Nephron progenitor cell (in vitro differentiated cells): Measurements from ENCODE around the gene PFDN6.

Source experiments
- DNase-seq: peaks from one replicate; pipeline ENCODE4 v3.0.0; 2021
- H3K27ac Mint-ChIP-seq: 2 replicates; pipeline ENCODE4 v1.8.0; 2021; ENCODE audit warnings: mild to moderate bottlenecking, moderate library complexity, mixed read lengths
- H3K27me3 Mint-ChIP-seq: 2 replicates; pipeline ENCODE4 v1.8.0; 2021; ENCODE audit warnings: mild to moderate bottlenecking, low read depth, mixed read lengths; ENCODE audit not compliant: poor library complexity
- H3K36me3 Mint-ChIP-seq: 2 replicates; pipeline ENCODE4 v1.8.0; 2021; ENCODE audit warnings: low read depth, mixed read lengths
- H3K4me1 Mint-ChIP-seq: 2 replicates; pipeline ENCODE4 v1.8.0; 2021; ENCODE audit warnings: mixed read lengths
- H3K4me3 Mint-ChIP-seq: 2 replicates; pipeline ENCODE4 v1.8.0; 2021; ENCODE audit warnings: mild to moderate bottlenecking, moderate library complexity, mixed read lengths
- H3K9me3 Mint-ChIP-seq: 2 replicates; pipeline ENCODE4 v1.8.0; 2021; ENCODE audit warnings: mild to moderate bottlenecking, moderate library complexity, mixed read lengths
- TF ChIP-seq, protein P1 (sequence below): fragments of 200-600 bp; sonication (generic); IDR thresholded peaks from 2 replicates; pipeline ENCODE4 v1.5.0; 2021; ENCODE audit warnings: antibody characterized with exemption

The PFDN6 gene

DNA sequence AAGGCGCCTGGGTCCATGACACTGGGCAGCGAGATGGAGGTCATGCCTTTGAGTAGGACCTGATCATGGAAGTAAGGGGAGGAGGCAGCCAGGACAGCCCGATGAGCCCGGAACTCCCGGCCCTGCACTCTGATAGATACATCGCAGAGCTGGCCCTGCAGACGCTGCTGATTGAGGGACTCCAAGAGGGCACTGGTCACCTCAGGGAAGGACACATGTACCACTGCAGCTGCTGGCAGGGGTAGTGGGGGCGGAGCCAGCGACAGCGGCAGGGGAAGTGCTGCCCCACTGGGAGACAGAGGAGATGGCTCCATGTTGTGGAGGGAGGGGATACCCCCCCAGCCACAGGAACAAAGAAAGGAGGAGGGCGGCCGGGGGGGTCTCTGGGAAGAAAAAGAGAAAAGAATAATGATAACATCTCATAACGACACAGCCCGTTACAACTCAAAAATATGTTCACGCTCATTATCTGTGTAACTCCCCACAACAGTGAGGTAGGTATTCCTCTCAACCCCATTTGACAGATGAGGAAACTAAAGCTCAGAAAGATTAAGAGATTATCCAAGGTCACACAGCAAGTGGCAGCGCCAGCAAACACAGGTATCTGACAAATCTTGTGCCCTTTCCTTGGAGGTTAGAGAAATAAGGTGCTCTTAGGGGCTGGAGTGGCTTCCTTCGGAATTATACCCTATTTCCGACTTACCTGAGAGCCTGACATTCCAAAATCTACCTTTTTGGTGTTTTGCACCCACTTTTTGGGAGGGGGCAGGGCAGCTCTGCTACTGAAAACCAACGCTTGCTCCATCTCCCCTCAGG, 27.4 kb downstream of the PFDN6 start:
- DNase-seq = no peak
- peak overlapping the region; percentile 59 for H3K27ac Mint-ChIP-seq
- TF ChIP-seq, protein P1, sequence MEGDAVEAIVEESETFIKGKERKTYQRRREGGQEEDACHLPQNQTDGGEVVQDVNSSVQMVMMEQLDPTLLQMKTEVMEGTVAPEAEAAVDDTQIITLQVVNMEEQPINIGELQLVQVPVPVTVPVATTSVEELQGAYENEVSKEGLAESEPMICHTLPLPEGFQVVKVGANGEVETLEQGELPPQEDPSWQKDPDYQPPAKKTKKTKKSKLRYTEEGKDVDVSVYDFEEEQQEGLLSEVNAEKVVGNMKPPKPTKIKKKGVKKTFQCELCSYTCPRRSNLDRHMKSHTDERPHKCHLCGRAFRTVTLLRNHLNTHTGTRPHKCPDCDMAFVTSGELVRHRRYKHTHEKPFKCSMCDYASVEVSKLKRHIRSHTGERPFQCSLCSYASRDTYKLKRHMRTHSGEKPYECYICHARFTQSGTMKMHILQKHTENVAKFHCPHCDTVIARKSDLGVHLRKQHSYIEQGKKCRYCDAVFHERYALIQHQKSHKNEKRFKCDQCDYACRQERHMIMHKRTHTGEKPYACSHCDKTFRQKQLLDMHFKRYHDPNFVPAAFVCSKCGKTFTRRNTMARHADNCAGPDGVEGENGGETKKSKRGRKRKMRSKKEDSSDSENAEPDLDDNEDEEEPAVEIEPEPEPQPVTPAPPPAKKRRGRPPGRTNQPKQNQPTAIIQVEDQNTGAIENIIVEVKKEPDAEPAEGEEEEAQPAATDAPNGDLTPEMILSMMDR = no peak
- H3K9me3 Mint-ChIP-seq = no peaks in the 10 kb centered on the region
- peaks cover 94% of the 10 kb centered on the region for H3K4me1 Mint-ChIP-seq
- H3K4me3 Mint-ChIP-seq = peak overlapping the region; percentile 96
- peaks cover 28% of the 10 kb centered on the region for H3K36me3 Mint-ChIP-seq
- peaks cover 37% of the 10 kb centered on the region for H3K27me3 Mint-ChIP-seq

DNA sequence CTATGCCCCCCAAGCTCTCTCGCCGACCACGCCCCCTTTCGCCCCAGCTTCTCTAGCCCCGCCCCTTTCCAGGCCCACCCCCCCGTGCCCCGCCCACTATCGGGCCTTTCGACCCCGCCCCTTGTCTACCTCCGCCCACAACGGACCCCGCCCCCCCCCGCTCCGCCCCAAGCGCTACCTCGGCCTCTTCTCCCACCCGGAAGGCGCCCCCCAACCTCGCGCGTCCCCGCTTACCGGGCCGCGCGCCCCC, 27.9 kb downstream of the PFDN6 start:
- peaks cover 32% of the 10 kb centered on the region for H3K27me3 Mint-ChIP-seq
- H3K36me3 Mint-ChIP-seq = peaks cover 28% of the 10 kb centered on the region
- H3K4me3 Mint-ChIP-seq = peak overlapping the region; percentile 96
- TF ChIP-seq, protein P1 = no peak
- peak overlapping the region; percentile 32 for H3K27ac Mint-ChIP-seq
- peak; percentile 80 for DNase-seq
- peaks cover 94% of the 10 kb centered on the region for H3K4me1 Mint-ChIP-seq
- H3K9me3 Mint-ChIP-seq = no peaks in the 10 kb centered on the region

DNA sequence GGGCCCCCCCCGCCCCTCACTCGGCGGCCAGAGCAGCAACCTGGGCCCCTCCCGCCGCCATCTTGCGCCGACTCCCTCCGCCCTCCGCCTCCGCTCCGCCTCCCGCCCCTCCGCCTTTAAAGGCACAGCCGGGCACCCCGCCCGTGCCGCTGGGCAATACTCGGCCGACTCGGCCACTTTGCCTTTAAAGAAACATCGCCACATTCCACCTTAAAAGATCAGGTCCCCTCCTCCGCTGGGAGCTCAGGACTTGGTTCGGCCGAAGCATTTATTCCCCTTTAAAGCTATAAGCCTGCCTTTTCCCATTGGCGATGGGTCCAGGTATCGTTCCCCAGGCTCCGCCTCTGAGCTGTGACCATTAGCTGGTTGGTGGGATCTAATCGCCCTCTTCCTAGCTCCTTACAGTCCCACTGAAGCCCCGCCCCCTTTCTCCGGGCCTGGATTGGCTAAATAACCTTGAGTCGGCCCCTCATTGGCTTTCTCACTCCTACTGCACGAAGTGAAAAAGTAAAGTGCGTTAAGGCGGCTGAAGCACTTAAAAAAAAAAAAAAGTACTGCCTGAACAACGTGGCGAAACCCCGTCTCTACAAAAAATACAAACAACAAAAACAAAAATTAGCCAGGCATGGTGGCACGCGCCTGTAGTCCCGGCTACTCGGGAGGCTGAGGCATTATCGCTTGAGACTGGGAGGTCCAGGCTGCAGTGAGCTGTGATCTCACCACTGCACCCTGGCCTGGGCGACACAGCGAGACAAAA, 28.4 kb downstream of the PFDN6 start, which contains the start of gene ZBTB22:
TSS of gene ZBTB22 (minus strand) at position 76 of the 757 bp plus-strand sequence. CDS start 828 bp downstream, outside the sequence.
- DNase-seq = peak; percentile 99
- Mint-ChIP-seq H3K4me3 (peak within 1 kb of the TSS; percentile 96), H3K9me3 (no peaks in the 10 kb centered on the region), H3K4me1 (peaks cover 94% of the 10 kb centered on the region), H3K36me3 (peaks cover 28% of the 10 kb centered on the region), H3K27me3 (peaks cover 27% of the 10 kb centered on the region), H3K27ac (peak within 1 kb of the TSS; percentile 97)
- TF ChIP-seq, protein P1 = no peak

DNA sequence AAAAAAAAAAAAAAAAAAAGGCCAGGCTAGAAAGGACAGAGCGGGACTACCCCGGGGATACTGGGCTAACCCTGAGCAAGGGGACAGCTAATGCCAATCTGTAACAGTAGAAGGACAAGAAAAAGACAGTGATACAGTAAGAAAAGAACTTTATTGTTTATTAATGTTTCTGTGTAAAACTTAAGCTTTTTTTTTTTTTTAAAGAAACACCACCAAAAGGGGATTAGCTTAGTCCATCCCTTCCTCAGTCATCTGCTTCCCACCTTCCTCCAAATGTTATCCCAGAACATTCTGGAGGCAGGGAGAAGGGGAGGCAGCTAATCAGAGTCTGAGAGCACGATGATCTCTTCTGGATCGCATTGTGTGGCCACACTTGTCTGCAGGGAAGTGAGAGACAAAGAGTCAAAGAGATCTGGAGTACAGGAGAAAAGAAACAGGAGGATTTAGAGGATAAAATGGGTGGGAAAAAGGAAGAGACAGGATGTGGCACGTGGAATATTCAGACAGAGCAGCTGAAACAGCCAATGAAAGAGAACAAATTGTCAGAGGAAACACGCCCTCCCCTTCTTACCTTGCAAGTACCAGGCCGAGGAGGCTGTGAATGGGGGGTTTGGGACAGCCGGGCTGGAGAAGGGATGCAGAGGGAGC, 29.1 kb downstream of the PFDN6 start:
- TF ChIP-seq, protein P1 = no peak
- peak overlapping the region; percentile 97 for H3K27ac Mint-ChIP-seq
- peaks cover 91% of the 10 kb centered on the region for H3K4me1 Mint-ChIP-seq

DNA sequence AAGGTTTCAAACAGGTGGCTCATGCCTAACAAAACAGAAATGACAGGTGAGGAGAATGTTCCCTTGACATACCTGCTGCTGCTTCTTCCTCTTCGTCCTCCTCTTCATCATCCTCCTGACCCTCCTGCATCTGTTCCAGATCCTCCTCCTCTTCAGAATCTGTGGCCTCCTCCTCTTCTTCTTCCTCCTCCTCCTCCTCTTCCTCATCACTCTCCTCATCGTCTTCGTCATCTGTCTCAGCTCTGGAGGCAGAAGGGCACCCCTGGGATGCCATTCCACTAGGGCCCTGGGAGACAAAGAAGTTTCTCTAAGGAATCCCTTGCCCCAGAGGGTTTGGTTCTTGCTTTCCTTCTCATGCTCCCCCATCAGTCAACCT, 30.5 kb downstream of the PFDN6 start:
- TF ChIP-seq, protein P1 = no peak
- Mint-ChIP-seq H3K4me1 (peaks cover 87% of the 10 kb centered on the region), H3K36me3 (peaks cover 28% of the 10 kb centered on the region), H3K27ac (peak overlapping the region; percentile 89), H3K4me3 (peak overlapping the region; percentile 93), H3K9me3 (no peaks in the 10 kb centered on the region), H3K27me3 (peaks cover 6% of the 10 kb centered on the region)
- no peak for DNase-seq

More for the DNA sequence above, 29.1 kb downstream of the PFDN6 start:
- peaks cover 28% of the 10 kb centered on the region for H3K36me3 Mint-ChIP-seq
- no peak for DNase-seq
- H3K9me3 Mint-ChIP-seq = no peaks in the 10 kb centered on the region
- peak overlapping the region; percentile 96 for H3K4me3 Mint-ChIP-seq
- peaks cover 20% of the 10 kb centered on the region for H3K27me3 Mint-ChIP-seq
